ENCODE measurements around the gene TRAF3IP1. TPM values are rescaled to one million over a fixed set of nuclear protein-coding genes. Genes with fewer than 3 reads are reported as not detected.
"Not testable (repeated sequence)": the region's sequence is repeated elsewhere in the genome, so short reads cannot be mapped to it uniquely, and the experiment has no call there.

The TRAF3IP1 gene
- polyA plus RNA-seq, 3 donors = 22.7 to 24.6 (median 22.8) TPM

GRCh38 chr2:238396663-238397062, 76.3 kb downstream of the TRAF3IP1 start:
- DNase-seq (ENCODE audit: extremely low read depth in 1 of 11, low read depth in 9 of 11, low spot score in 4 of 11) = no peak

GRCh38 chr2:238397356-238397755, 77.0 kb downstream of the TRAF3IP1 start:
- DNase-seq (ENCODE audit: extremely low read depth in 1 of 11, low read depth in 9 of 11, low spot score in 4 of 11) = no peak

GRCh38 chr2:238398577-238398976, 78.3 kb downstream of the TRAF3IP1 start:
- DNase-seq (ENCODE audit: extremely low read depth in 1 of 11, low read depth in 9 of 11, low spot score in 4 of 11) = no peak

DNA sequence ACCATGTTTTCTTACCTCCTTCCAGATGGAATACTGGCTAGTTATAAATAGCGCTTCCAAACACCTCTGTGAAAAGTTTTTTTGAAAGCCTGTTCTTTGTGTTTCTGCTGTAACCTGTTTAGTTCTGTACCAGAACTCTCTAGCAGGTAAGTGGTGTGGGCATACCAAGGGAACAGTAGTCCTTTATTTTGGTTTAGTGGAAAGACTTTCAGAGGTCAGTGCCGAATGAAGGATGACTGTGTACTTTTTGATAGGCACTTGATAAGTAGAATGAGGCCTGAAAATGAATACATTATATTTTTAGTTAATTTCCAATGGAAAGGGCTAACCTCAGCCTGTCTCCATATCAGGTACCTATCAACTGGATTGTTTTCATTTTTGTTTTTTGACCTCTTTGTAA, 78.8 kb downstream of the TRAF3IP1 start:
- no peak for DNase-seq (ENCODE audit: extremely low read depth in 1 of 11, low read depth in 9 of 11, low spot score in 4 of 11)

DNA sequence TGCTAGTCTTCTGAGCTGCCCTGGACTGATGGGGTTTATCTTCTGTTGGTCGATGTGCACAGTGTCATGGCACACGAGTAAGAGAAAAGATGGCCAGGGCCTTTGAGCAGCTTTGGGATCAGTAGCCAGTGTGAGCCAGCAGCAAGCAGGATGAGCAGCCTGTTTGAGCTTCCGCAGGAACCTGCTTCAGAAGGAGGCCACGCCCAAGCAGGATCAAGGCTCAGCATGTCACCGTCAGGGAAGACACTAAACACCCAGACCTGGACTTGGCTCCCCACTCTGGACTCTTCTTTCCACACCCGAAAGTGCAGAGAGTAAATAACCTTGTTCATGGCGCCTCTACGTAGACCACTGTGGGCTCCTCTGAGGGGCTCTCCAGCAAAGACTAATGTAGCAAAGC, 81.2 kb downstream of the TRAF3IP1 start:
- DNase-seq (ENCODE audit: extremely low read depth in 1 of 11, low read depth in 9 of 11, low spot score in 4 of 11) = no peak

DNA sequence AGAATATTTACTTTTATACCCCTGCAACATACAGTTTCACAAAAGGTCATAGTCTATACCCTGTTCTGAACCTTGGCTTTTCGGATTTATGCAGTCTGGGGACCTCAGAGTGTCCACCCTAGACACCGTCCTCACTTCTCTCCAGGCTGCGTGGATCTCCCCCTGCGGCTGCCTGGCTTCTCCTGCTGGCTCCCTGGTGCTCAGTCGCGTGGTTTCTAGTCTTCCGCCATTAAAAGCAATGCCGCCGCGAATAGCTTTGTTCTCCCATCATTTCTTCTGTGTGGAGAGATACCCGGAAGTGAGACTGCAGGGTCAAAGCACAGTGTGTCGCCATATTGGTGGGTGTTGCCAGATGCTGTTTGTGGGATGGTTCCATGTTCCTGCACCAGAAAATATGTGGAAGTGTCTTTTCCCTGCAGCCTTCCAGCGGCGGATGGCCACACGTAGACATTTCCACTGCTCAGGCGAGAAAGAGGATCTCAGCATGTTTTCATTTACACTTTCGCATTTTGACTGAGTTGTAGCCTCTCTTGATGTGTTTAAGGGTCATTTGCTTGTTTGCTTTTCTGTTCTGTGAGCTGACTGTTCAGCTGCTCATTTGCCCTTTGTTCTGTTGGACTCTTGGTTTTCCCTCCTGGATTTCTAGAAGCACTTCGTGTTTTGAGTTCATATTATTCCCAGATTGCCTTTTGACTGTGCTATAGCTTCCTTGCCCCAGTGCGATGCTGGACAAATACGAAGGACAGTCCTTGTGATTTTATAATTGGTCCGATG, 83.5 kb downstream of the TRAF3IP1 start:
- no peak for DNase-seq (ENCODE audit: extremely low read depth in 1 of 11, low read depth in 9 of 11, low spot score in 4 of 11)

DNA sequence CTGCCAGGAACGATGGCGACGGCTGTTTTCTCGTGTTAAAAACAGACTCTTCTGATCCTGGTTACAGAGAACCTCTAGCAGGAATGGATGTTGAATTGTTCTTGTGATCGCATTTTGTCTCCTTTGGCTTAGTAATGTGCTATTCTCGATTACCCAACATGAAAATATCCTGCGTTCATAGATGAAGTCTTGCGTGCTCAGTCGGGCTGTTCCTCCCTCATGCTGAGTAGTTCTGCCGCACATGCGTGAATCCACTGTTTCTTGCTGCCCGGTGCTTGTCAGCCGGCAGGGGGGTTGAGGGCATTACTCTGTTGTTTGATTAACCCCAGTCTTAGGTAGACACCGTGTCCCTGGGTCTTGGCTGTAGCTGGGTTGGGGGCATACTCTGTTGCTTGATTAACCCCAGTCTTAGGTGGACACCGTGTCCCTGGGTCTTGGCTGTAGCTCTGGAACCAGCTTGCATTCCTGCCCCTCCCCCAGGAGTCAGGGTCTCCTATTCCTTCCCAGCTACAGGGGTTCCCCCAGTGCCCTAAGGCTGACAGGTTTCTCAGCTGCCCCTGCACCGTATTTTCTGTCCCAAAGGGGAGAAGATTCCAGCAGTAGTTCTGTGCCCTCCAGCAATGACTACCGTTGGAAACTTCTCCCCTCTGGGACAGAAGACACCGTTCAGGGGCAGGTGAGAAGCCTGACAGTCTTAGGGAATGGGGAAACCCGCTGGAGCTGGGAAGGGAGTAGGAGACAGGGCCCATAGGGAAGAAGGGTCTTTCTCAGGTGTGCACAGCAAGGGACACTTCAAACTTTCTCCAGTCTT, 84.3 kb downstream of the TRAF3IP1 start:
- no peak for DNase-seq (ENCODE audit: extremely low read depth in 1 of 11, low read depth in 9 of 11, low spot score in 4 of 11)

- not testable (repeated sequence) for DNase-seq (ENCODE audit: extremely low read depth in 1 of 11, low read depth in 9 of 11, low spot score in 4 of 11)
Observed at GRCh38 chr2:238405217-238405555, 84.9 kb downstream of the TRAF3IP1 start.

GRCh38 chr2:238406221-238406997, 86.1 kb downstream of the TRAF3IP1 start:
- DNase-seq (ENCODE audit: extremely low read depth in 1 of 11, low read depth in 9 of 11, low spot score in 4 of 11) = no peak

GRCh38 chr2:238406998-238407285, 86.6 kb downstream of the TRAF3IP1 start:
- DNase-seq (ENCODE audit: extremely low read depth in 1 of 11, low read depth in 9 of 11, low spot score in 4 of 11) = no peak

- no peak for DNase-seq (ENCODE audit: extremely low read depth in 1 of 11, low read depth in 9 of 11, low spot score in 4 of 11)
Observed at GRCh38 chr2:238407566-238407965, 87.2 kb downstream of the TRAF3IP1 start.

DNA sequence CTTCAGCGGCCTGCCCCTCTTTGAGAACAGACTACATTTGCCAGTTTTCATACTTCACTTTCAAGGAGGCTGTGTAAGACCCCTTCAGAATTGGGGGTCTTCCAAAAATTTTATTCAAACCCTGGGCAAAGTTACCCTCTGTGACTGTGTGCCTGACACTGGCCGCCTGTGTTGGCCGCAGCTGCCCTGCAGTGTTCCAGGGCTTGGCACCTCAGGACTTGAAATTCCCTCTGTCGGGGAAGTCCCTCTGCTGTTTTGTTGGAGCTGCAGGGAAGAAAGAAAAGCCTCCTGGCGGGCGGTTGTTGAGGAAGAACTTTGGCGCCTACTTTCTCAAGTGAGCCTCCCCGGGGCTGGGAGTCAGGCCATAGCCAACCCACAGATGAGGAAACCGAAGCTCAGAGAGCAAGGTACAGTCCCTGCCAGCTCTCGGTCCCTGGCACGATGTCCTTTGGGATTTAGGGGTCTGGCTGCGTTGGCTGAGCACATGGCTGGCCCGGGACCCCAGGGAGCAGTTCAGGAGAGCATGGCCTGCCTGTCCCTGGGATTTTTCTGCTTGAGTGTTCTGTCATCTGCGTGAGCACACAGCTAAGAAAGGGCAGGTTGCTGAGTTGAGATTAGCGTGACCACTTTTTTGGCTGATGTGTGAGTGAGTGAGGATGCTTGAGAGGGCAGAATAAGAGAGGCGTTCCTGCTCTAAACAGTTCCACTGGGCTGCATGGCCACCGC, 88.5 kb downstream of the TRAF3IP1 start:
- no peak for DNase-seq (ENCODE audit: extremely low read depth in 1 of 11, low read depth in 9 of 11, low spot score in 4 of 11)

GRCh38 chr2:238409341-238410199, 89.3 kb downstream of the TRAF3IP1 start:
- no peak for DNase-seq (ENCODE audit: extremely low read depth in 1 of 11, low read depth in 9 of 11, low spot score in 4 of 11)

GRCh38 chr2:238412067-238412767, 91.9 kb downstream of the TRAF3IP1 start:
- DNase-seq (ENCODE audit: extremely low read depth in 1 of 11, low read depth in 9 of 11, low spot score in 4 of 11) = no peak

DNA sequence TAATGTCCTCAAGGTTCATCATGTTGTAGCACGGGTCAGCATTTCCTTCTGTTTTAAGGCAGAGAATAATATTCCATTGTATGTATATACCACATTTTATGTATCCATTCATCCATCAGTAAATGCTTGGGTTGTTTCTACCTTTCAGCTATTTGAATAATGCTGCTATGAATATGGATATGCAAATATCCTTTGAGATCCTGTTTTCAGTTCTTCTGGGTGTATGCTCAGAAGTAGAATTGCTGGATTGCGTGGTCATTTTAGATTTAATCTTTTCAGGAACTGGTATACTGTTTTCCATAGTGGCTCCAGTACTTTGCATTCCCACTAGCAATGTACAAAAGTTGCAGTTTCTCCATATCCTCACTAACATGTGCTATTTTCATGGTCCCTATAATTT, 93.0 kb downstream of the TRAF3IP1 start:
- DNase-seq (ENCODE audit: extremely low read depth in 1 of 11, low read depth in 9 of 11, low spot score in 4 of 11) = no peak

DNA sequence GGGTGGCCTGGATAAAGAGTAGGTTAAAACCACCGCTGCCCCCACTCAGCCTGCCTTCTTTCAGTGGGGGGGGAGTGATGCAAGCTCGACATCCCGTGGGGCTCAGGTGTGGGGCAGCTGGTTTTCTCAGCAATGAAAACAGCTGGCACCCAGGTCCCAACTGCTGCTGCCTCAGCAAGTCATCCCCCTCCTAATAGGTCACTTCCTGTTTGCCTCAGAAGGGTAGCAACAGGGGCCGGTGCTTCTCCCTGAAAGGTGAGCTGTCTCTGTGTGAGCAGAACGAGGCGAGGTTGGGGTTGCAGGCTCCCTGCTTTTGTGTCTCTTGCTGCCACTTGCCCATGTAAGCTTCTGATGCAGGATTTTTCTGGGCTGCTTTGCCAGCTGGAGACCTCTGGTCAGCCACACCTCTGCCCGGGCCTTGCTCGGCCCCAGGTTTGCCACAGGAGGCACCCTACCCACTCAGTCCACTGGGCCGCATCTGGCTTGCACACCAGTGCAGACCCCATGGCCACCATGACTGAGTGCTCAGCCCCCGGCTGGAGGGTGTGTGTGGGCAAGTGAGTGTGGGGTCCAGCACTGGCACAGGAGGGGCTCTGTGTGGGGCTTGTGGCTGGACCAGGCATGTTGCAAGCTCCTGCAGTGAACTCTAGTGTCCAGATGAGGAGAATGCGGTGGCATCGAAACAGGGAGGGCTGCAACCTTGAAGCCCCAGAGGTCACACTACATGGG, 94.9 kb downstream of the TRAF3IP1 start:
- DNase-seq (ENCODE audit: extremely low read depth in 1 of 11, low read depth in 9 of 11, low spot score in 4 of 11) = no peak

DNA sequence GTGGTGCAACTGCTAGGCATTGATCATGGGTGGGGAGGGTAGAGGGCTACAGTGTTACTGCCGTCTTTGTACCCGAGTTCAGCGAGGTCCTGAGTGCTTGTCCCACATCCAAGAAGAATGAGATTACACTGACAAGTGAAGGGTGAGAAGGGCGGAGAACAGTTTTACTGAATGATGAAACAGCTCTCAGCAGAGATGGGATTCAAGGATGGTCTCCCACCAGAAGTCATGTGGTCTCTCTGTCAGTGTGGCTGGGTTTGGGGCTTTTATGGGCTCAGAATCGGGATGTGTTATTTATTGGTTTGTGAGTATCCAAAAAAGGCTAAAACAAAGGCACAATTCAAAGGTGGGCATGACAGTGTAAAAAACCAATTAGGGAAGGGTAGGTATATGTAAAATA, 95.6 kb downstream of the TRAF3IP1 start:
- DNase-seq (ENCODE audit: extremely low read depth in 1 of 11, low read depth in 9 of 11, low spot score in 4 of 11) = no peak

Measured in renal cortex interstitium (tissue), 11 donors.